HFFc6 (cell line): ENCODE results near the gene ELOVL2. TPM values are rescaled to one million over a fixed set of nuclear protein-coding genes. Genes with fewer than 3 reads are reported as not detected.

Source experiments
- DNase-seq: peaks from one replicate; pipeline ENCODE4 v3.0.0-alpha.2; 2018
- H3K27ac Mint-ChIP-seq: 2 replicates; pipeline ENCODE4 v1.8.0; 2020; ENCODE audit warnings: mild to moderate bottlenecking, mixed read lengths
- H3K27me3 Mint-ChIP-seq: 2 replicates; pipeline ENCODE4 v1.8.0; 2021; ENCODE audit warnings: mild to moderate bottlenecking, moderate library complexity, mixed read lengths; ENCODE audit not compliant: insufficient read depth
- H3K36me3 Mint-ChIP-seq: 2 replicates; pipeline ENCODE4 v1.8.0; 2021; ENCODE audit warnings: low read depth, mixed read lengths
- H3K4me1 Mint-ChIP-seq: 2 replicates; pipeline ENCODE4 v1.8.0; 2020; ENCODE audit warnings: low read depth, mixed read lengths
- H3K4me3 Mint-ChIP-seq: 2 replicates; pipeline ENCODE4 v1.8.0; 2020; ENCODE audit warnings: mild to moderate bottlenecking, moderate library complexity, mixed read lengths
- H3K9me3 Mint-ChIP-seq: 2 replicates; pipeline ENCODE4 v1.8.0; 2020; ENCODE audit warnings: mild to moderate bottlenecking, mixed read lengths
- total RNA-seq, 6 experiments: library from RNA; stranded (reverse); fragmentation: NEBNext Ultra II Directional; extraction: Animal tissue kit (Norgen Biotek cat#: 25700); gene quantifications; 2 replicates in 1 of 6; 3 replicates in 5 of 6; pipeline ENCODE4 v1.2.3, GENCODE V29; 2021
- TF ChIP-seq, protein P1 (sequence below): fragments of 200-600 bp; sonication (generic); IDR thresholded peaks from 2 replicates; pipeline ENCODE4 v1.5.0; 2021; ENCODE audit warnings: antibody characterized with exemption, mild to moderate bottlenecking

The ELOVL2 gene
- total RNA-seq, 6 experiments from 2014 or later = 0.05 to 0.09 (median 0.05) TPM; not detected in 3

- TF ChIP-seq, protein P1, sequence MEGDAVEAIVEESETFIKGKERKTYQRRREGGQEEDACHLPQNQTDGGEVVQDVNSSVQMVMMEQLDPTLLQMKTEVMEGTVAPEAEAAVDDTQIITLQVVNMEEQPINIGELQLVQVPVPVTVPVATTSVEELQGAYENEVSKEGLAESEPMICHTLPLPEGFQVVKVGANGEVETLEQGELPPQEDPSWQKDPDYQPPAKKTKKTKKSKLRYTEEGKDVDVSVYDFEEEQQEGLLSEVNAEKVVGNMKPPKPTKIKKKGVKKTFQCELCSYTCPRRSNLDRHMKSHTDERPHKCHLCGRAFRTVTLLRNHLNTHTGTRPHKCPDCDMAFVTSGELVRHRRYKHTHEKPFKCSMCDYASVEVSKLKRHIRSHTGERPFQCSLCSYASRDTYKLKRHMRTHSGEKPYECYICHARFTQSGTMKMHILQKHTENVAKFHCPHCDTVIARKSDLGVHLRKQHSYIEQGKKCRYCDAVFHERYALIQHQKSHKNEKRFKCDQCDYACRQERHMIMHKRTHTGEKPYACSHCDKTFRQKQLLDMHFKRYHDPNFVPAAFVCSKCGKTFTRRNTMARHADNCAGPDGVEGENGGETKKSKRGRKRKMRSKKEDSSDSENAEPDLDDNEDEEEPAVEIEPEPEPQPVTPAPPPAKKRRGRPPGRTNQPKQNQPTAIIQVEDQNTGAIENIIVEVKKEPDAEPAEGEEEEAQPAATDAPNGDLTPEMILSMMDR = no peak
- Mint-ChIP-seq H3K4me3 (no peak overlapping the region), H3K9me3 (no peaks in the 10 kb centered on the region), H3K4me1 (no peaks in the 10 kb centered on the region), H3K36me3 (no peaks in the 10 kb centered on the region), H3K27me3 (peaks cover 20% of the 10 kb centered on the region), H3K27ac (no peak overlapping the region)
- no peak for DNase-seq
Measured at GRCh38 chr6:11065436-11066202, 21.5 kb upstream of the ELOVL2 start.

GRCh38 chr6:11064836-11065235 is 20.7 kb upstream of the ELOVL2 start:
- H3K27me3 Mint-ChIP-seq = peaks cover 19% of the 10 kb centered on the region
- H3K9me3 Mint-ChIP-seq = no peaks in the 10 kb centered on the region
- H3K4me1 Mint-ChIP-seq = no peaks in the 10 kb centered on the region
- no peak for DNase-seq
- H3K36me3 Mint-ChIP-seq = no peaks in the 10 kb centered on the region
- no peak overlapping the region for H3K4me3 Mint-ChIP-seq
- TF ChIP-seq, protein P1 = no peak
- H3K27ac Mint-ChIP-seq = no peak overlapping the region

- peaks cover 17% of the 10 kb centered on the region for H3K27me3 Mint-ChIP-seq
- H3K27ac Mint-ChIP-seq = no peak overlapping the region
- no peaks in the 10 kb centered on the region for H3K4me1 Mint-ChIP-seq
- H3K36me3 Mint-ChIP-seq = no peaks in the 10 kb centered on the region
- no peaks in the 10 kb centered on the region for H3K9me3 Mint-ChIP-seq
- DNase-seq = no peak
- H3K4me3 Mint-ChIP-seq = no peak overlapping the region
- TF ChIP-seq, protein P1 = no peak
Measured at GRCh38 chr6:11062715-11063114, 18.6 kb upstream of the ELOVL2 start.

DNA sequence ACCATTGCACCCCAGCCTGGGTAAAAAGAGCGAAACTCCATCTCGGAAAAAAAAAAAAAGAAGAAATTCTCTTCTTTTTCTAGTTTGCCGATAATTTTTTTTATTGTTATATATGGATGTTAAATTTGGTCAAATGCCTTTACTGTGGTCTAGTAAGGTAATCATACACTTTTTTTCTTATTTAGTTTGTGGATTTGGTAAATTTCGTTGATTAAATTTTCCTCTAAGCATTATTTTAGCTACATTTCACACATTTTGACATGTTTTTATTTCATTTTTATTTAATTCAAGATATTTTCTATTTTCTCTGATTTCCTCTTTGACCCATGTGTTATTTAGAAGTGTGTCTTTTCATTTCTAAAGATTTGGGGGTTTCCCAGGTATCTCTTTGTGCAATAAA is 18.0 kb upstream of the ELOVL2 start:
- Mint-ChIP-seq H3K4me1 (no peaks in the 10 kb centered on the region), H3K4me3 (no peak overlapping the region), H3K27me3 (peaks cover 17% of the 10 kb centered on the region), H3K27ac (no peak overlapping the region), H3K9me3 (no peaks in the 10 kb centered on the region), H3K36me3 (no peaks in the 10 kb centered on the region)
- TF ChIP-seq, protein P1 = no peak
- DNase-seq = no peak

- no peak for DNase-seq
- H3K27me3 Mint-ChIP-seq = 0 out of 2 replicates have a peak, but pooled peaks cover under 1% of the 10 kb centered on the region
- no peaks in the 10 kb centered on the region for H3K36me3 Mint-ChIP-seq
- no peak overlapping the region for H3K4me3 Mint-ChIP-seq
- TF ChIP-seq, protein P1 = no peak
- H3K27ac Mint-ChIP-seq = no peak overlapping the region
- H3K4me1 Mint-ChIP-seq = peaks cover 11% of the 10 kb centered on the region
- H3K9me3 Mint-ChIP-seq = no peaks in the 10 kb centered on the region
Measured at GRCh38 chr6:11058406-11058805, 14.3 kb upstream of the ELOVL2 start.
